Lung (tissue), 12 donors: Measurements from ENCODE around the gene COMMD1. TPM values are rescaled to one million over a fixed set of nuclear protein-coding genes. Genes with fewer than 3 reads are reported as not detected.

Experiments used
- ATAC-seq: fragments of 200-7000 bp; cut with Tn5 transposase; one replicate; pipeline ENCODE4 v1.9.1; 2020; ENCODE audit warnings: moderate number of reproducible peaks; ENCODE audit not compliant: insufficient read depth, low FRiP score
- DNase-seq, 3 donors: peaks; one replicate each; pipeline ENCODE4 v3.0.0-alpha.2; 2013 to 2017
- H3K27ac ChIP-seq, 2 donors: one replicate each; pipeline ENCODE4 v1.5.1; 2013; ENCODE audit warnings: mild to moderate bottlenecking in 2 of 2, moderate library complexity in 2 of 2, control low read depth in 1 of 2, inconsistent platforms in 1 of 2, low read depth in 1 of 2, low read length in 1 of 2
- H3K27me3 ChIP-seq, 3 donors: one replicate each; pipeline ENCODE4 v1.5.1; 2013; ENCODE audit warnings: low read length in 2 of 3; ENCODE audit not compliant: control insufficient read depth in 3 of 3, insufficient read depth in 3 of 3
- H3K36me3 ChIP-seq, 4 donors: one replicate each; pipeline ENCODE4 v1.5.1; 2013; ENCODE audit warnings: low read length in 4 of 4, mild to moderate bottlenecking in 1 of 4, moderate library complexity in 1 of 4; ENCODE audit not compliant: control insufficient read depth in 4 of 4, insufficient read depth in 4 of 4
- H3K4me1 ChIP-seq, 5 donors: one replicate each; pipeline ENCODE4 v1.5.1; 2013; ENCODE audit warnings: low read length in 5 of 5, mild to moderate bottlenecking in 2 of 5, moderate library complexity in 1 of 5; ENCODE audit not compliant: control insufficient read depth in 5 of 5, insufficient read depth in 5 of 5
- H3K4me3 ChIP-seq: one replicate; pipeline ENCODE4 v1.5.1; 2013; ENCODE audit warnings: mild to moderate bottlenecking, control low read depth, moderate library complexity
- H3K9ac ChIP-seq, 2 donors: one replicate each; pipeline ENCODE4 v1.5.1; 2013; ENCODE audit warnings: low read length in 2 of 2, control low read depth in 1 of 2; ENCODE audit not compliant: insufficient read depth in 1 of 2
- H3K9me3 ChIP-seq, 4 donors: one replicate each; pipeline ENCODE4 v1.5.1; 2013; ENCODE audit warnings: low read length in 3 of 4, mild to moderate bottlenecking in 1 of 4, moderate library complexity in 1 of 4; ENCODE audit not compliant: control insufficient read depth in 4 of 4, insufficient read depth in 3 of 4
- CTCF ChIP-seq: IDR thresholded peaks from 2 replicates; pipeline ENCODE4 v1.5.1; 2012; ENCODE audit warnings: mild to moderate bottlenecking; ENCODE audit errors: control extremely low read depth, extremely low read depth
- whole genome bisulfite sequencing, 2 donors: extraction: QIAGEN DNeasy Blood & Tissue Kit; methylation state at CpG; one replicate each; pipeline ENCODE4 v1.1.7; 2013; 5-methylcytosine and 5-hydroxymethylcytosine counted together
- polyA plus RNA-seq, 2 donors: library from polyadenylated mRNA; stranded (reverse); fragments of 200-250 nt; gene quantifications; one replicate each; pipeline ENCODE4 v1.2.1, GENCODE V29; 2013
- total RNA-seq, 2 donors: library from RNA; depleted of rRNA in 1 of 2; stranded (reverse); fragments of >200 nt in 1 of 2; gene quantifications; one replicate each; pipeline ENCODE4 v1.2.1, GENCODE V29; 2014 to 2021
- donor health status: control.
- donor health status: control.
- donor health status: Bipolar disorder and iron deficiency.
- donor health status: healthy.
- donor health status: DM: yes; HTN: yes; CAD: no.

COMMD1 gene
- total and polyA plus RNA-seq, 4 donors, result 31.0 to 41.7 (median 35.2) TPM

DNA sequence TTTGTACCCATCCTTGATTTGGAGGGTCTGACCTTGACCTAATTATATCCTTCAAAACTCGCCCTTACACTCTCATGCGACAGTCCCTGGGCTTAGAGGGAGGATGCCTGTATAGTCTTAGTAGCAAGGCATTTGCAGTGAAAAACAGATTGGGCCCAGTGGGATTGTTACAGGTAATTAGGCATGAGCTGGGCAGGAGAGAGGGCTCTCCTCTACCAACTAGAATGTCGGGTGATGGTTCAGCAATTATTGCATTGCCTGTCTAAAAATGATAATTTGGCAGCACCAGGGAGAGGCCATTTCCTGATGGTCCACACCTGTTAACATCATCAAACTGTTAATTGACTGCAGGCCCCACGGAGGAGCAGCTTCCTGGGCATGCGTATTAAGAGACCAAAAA is 32.4 kb downstream of the COMMD1 start:
- peaks cover 0 to 11% (median 5%) of the 10 kb centered on the region in 5 donors for H3K4me1 ChIP-seq
- no peaks in the 10 kb centered on the region for H3K27me3 ChIP-seq
- TF ChIP-seq CTCF, result no peak
- H3K27ac ChIP-seq, result no peak overlapping the region
- no peak overlapping the region for H3K9ac ChIP-seq
- ATAC-seq, result no peak
- no peak overlapping the region for H3K4me3 ChIP-seq
- H3K36me3 ChIP-seq, result no peaks in the 10 kb centered on the region
- H3K9me3 ChIP-seq, result peaks cover 0 to 3% (median 0%) of the 10 kb centered on the region in 4 donors
- WGBS, 2 donors, result 70 to 75% methylated on average over 5 of the region's 5 CpGs
- no peak for DNase-seq

DNA sequence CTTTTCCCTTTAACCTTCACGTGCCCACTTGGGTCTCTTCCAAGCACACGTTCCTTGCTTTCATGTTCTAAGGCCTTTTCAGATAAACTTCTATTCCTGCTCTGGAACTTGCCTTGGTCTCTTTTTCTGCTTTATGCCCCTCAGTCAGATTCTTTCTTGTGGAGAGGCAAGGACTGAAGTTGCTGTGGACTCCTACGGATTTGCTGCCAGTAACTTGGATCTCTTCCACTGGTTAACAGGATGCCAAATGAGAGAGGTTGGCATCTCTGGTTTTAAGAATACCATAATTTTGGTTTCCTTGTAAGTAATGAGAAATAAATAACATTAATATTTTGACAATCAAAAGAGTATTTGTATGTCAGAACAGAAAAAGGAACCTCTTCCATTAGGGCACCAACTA is 33.0 kb downstream of the COMMD1 start:
- Histone ChIP-seq H3K4me1 (peaks cover 0 to 11% (median 5%) of the 10 kb centered on the region in 5 donors), H3K9ac (no peak overlapping the region), H3K9me3 (no peaks in the 10 kb centered on the region), H3K36me3 (no peaks in the 10 kb centered on the region), H3K27ac (no peak overlapping the region), H3K4me3 (no peak overlapping the region), H3K27me3 (no peaks in the 10 kb centered on the region)
- no peak for TF ChIP-seq CTCF
- DNase-seq, result no peak
- no peak for ATAC-seq
- 51 to 81% methylated on average over 3 of the region's 3 CpGs for WGBS, 2 donors

- no peak for TF ChIP-seq CTCF
- no peak for ATAC-seq
- no peaks in the 10 kb centered on the region for H3K36me3 ChIP-seq
- no peak overlapping the region for H3K9ac ChIP-seq
- no peak overlapping the region for H3K27ac ChIP-seq
- H3K27me3 ChIP-seq, result no peaks in the 10 kb centered on the region
- H3K4me1 ChIP-seq, result peaks cover 0 to 8% (median 0%) of the 10 kb centered on the region in 5 donors
- H3K4me3 ChIP-seq, result no peak overlapping the region
- no peak for DNase-seq
- 95 to 97% methylated on average over 2 of the region's 2 CpGs for WGBS, 2 donors
- H3K9me3 ChIP-seq, result no peaks in the 10 kb centered on the region
These were observed 37.8 kb downstream of the COMMD1 start for GRCh38 chr2:61943251-61943650.

- Histone ChIP-seq H3K4me1 (peaks cover 0 to 20% (median 2%) of the 10 kb centered on the region in 5 donors), H3K27me3 (no peaks in the 10 kb centered on the region), H3K9ac (no peak overlapping the region), H3K9me3 (no peaks in the 10 kb centered on the region), H3K36me3 (no peaks in the 10 kb centered on the region), H3K27ac (no peak overlapping the region), H3K4me3 (no peak overlapping the region)
- DNase-seq, result no peak
- TF ChIP-seq CTCF, result no peak
- no peak for ATAC-seq
- 59 to 81% methylated on average over 4 of the region's 4 CpGs for WGBS, 2 donors
These were observed 41.2 kb downstream of the COMMD1 start for GRCh38 chr2:61946666-61947065.
